Nephron progenitor cell (in vitro differentiated cells): ENCODE results near the gene TSPOAP1.

ENCODE experiments used
- DNase-seq: peaks from one replicate; pipeline ENCODE4 v3.0.0; 2021
- H3K27ac Mint-ChIP-seq: 2 replicates; pipeline ENCODE4 v1.8.0; 2021; ENCODE audit warnings: mild to moderate bottlenecking, moderate library complexity, mixed read lengths
- H3K27me3 Mint-ChIP-seq: 2 replicates; pipeline ENCODE4 v1.8.0; 2021; ENCODE audit warnings: mild to moderate bottlenecking, low read depth, mixed read lengths; ENCODE audit not compliant: poor library complexity
- H3K36me3 Mint-ChIP-seq: 2 replicates; pipeline ENCODE4 v1.8.0; 2021; ENCODE audit warnings: low read depth, mixed read lengths
- H3K4me1 Mint-ChIP-seq: 2 replicates; pipeline ENCODE4 v1.8.0; 2021; ENCODE audit warnings: mixed read lengths
- H3K4me3 Mint-ChIP-seq: 2 replicates; pipeline ENCODE4 v1.8.0; 2021; ENCODE audit warnings: mild to moderate bottlenecking, moderate library complexity, mixed read lengths
- H3K9me3 Mint-ChIP-seq: 2 replicates; pipeline ENCODE4 v1.8.0; 2021; ENCODE audit warnings: mild to moderate bottlenecking, moderate library complexity, mixed read lengths
- TF ChIP-seq, protein P1 (sequence below): fragments of 200-600 bp; sonication (generic); IDR thresholded peaks from 2 replicates; pipeline ENCODE4 v1.5.0; 2021; ENCODE audit warnings: antibody characterized with exemption

The TSPOAP1 gene

DNA sequence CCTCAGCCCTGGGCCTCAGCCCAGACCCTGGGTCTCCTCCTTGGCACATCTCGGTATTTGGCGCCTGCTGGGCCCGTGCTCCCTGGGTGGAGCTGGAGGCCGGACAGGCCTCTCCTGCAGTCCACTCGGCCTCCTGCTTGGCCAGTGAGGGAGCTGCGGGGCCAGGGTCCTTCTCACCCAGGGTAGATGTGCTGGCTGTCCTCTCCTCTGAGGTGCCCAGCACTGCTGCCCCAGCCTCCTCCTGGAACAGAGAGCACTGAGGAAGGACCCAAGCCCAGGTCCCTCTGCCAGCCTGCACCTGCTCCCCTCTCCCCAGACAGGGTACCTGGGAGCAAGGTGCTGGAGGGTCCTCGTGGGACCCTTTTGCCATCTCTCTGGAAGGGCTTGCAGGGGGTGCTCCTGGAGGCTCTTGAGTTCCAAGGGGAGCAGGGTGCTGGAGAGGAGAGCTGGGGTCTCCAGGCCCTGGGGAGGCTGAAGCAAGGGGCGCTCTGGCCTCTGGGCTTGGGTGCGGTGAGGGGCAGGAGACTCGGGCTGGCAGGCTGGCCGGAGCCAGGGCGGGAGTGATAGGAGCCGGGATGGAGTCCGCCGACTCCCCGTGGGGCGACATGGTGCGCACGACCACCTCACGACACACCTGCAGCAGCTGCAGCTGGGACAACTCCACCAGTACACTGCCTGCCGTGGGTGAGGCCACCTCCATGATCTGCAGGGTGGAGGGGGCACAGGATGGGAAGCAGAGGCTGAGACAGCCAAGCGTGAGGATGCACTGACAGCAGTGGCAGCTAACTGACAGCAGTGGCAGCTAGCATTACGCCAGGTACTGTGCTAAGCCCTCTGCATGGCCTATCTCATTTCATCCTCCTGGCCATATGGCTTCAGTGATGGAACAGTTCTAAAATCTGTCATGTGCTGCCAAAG lies 17.8 kb downstream of the TSPOAP1 start:
- no peak for DNase-seq
- Mint-ChIP-seq H3K36me3 (peaks cover 16% of the 10 kb centered on the region), H3K27ac (no peak overlapping the region), H3K4me1 (peaks cover 24% of the 10 kb centered on the region), H3K9me3 (no peaks in the 10 kb centered on the region), H3K27me3 (peaks cover 11% of the 10 kb centered on the region), H3K4me3 (no peak overlapping the region)
- TF ChIP-seq, protein P1, sequence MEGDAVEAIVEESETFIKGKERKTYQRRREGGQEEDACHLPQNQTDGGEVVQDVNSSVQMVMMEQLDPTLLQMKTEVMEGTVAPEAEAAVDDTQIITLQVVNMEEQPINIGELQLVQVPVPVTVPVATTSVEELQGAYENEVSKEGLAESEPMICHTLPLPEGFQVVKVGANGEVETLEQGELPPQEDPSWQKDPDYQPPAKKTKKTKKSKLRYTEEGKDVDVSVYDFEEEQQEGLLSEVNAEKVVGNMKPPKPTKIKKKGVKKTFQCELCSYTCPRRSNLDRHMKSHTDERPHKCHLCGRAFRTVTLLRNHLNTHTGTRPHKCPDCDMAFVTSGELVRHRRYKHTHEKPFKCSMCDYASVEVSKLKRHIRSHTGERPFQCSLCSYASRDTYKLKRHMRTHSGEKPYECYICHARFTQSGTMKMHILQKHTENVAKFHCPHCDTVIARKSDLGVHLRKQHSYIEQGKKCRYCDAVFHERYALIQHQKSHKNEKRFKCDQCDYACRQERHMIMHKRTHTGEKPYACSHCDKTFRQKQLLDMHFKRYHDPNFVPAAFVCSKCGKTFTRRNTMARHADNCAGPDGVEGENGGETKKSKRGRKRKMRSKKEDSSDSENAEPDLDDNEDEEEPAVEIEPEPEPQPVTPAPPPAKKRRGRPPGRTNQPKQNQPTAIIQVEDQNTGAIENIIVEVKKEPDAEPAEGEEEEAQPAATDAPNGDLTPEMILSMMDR, result no peak

DNA sequence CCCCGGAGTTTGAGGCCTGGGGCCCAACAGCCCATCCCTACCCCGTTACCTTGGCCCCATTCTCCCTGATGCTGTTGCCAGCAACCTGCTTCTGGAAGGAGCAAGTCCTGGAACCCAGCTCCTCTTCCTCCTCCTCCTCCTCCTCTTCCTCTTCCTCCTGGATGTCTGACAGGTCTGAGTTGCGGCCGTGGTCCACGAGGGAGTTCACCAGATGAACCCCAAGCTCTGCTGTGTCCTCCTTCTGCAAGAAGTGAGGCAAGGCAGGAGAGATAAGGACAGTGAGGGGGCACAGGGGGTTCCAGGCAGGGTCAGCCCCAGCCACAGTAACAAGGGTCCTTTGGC lies 18.7 kb downstream of the TSPOAP1 start:
- H3K27me3 Mint-ChIP-seq, result peaks cover 11% of the 10 kb centered on the region
- no peak overlapping the region for H3K4me3 Mint-ChIP-seq
- H3K9me3 Mint-ChIP-seq, result no peaks in the 10 kb centered on the region
- TF ChIP-seq, protein P1, result no peak
- peaks cover 24% of the 10 kb centered on the region for H3K4me1 Mint-ChIP-seq
- H3K36me3 Mint-ChIP-seq, result peaks cover 9% of the 10 kb centered on the region
- no peak for DNase-seq
- H3K27ac Mint-ChIP-seq, result no peak overlapping the region

DNA sequence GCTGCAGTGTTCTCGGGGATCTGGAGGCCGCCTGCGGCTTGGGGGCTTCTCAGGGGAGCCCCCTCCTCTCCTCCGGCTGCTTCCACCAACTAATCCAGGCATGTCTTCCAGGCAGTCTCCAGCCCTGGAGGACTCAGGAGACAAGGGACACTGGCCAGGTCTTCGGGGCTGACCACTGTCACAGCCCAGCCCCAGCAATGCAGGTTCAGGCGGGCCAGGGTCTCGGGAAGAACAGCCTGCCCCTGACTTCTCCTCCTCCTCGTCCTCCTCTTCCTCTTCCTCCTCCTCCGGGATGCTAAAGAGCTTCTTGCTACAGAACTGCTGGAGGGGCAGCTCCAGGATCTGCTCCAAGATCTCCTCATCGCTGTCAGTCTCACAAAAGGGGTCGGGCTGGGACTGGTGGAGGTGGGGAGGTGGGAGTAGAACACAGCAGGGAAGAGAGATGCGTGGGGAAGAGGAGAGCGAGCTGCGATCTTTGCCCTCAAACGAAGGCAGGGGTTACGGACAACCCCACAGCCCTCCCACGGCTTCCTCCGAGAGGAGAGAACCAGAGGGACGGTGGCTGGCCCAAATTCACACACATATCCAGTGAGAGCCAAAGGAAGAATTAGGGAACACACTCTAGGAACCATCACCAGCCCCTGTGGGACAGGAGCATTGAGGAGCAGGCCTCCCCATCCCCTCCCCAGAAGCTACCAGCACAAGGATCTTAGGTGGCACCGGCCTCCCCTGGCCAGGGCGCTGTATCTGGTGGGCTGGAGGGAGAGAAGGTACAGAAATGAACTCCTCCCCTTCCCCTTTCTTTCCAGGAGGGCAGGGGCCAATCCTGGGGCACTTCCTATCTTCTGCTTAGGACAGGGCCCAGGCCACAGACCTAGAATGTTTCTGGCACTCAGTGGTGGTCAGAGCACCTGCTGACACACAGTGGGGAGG lies 19.3 kb downstream of the TSPOAP1 start:
- peaks cover 11% of the 10 kb centered on the region for H3K27me3 Mint-ChIP-seq
- H3K27ac Mint-ChIP-seq, result no peak overlapping the region
- TF ChIP-seq, protein P1, result no peak
- H3K4me1 Mint-ChIP-seq, result peaks cover 24% of the 10 kb centered on the region
- H3K9me3 Mint-ChIP-seq, result no peaks in the 10 kb centered on the region
- H3K4me3 Mint-ChIP-seq, result no peak overlapping the region
- no peak for DNase-seq
- peaks cover 3% of the 10 kb centered on the region for H3K36me3 Mint-ChIP-seq

- no peak for DNase-seq
- H3K9me3 Mint-ChIP-seq, result no peaks in the 10 kb centered on the region
- H3K36me3 Mint-ChIP-seq, result no peaks in the 10 kb centered on the region
- no peak overlapping the region for H3K4me3 Mint-ChIP-seq
- H3K27me3 Mint-ChIP-seq, result peaks cover 8% of the 10 kb centered on the region
- H3K4me1 Mint-ChIP-seq, result peaks cover 19% of the 10 kb centered on the region
- H3K27ac Mint-ChIP-seq, result no peak overlapping the region
- TF ChIP-seq, protein P1, result peak; percentile 29
Observed at GRCh38 chr17:58308173-58308984, 20.2 kb downstream of the TSPOAP1 start.

- H3K9me3 Mint-ChIP-seq, result no peaks in the 10 kb centered on the region
- TF ChIP-seq, protein P1, result no peak
- no peak for DNase-seq
- no peaks in the 10 kb centered on the region for H3K36me3 Mint-ChIP-seq
- peaks cover 21% of the 10 kb centered on the region for H3K4me1 Mint-ChIP-seq
- peaks cover 7% of the 10 kb centered on the region for H3K27me3 Mint-ChIP-seq
- no peak overlapping the region for H3K4me3 Mint-ChIP-seq
- H3K27ac Mint-ChIP-seq, result no peak overlapping the region
Observed at GRCh38 chr17:58307468-58308172, 21.0 kb downstream of the TSPOAP1 start.
